Loucy (cell line): ENCODE data around the gene IER3.

Source experiments
- H2AFZ ChIP-seq: fragments of 200-600 bp; sonication (generic); 2 replicates; pipeline ENCODE4 v1.6.0; 2016; ENCODE audit warnings: antibody characterized with exemption, mild to moderate bottlenecking, low read length, moderate library complexity
- H3F3A ChIP-seq: fragments of 200-600 bp; 2 replicates; pipeline ENCODE4 v1.6.0; 2016; ENCODE audit warnings: antibody characterized with exemption, low read depth, mild to moderate bottlenecking
- H3K27me3 ChIP-seq: fragments of 200-600 bp; sonication (generic); 2 replicates; pipeline ENCODE4 v1.6.1; 2014; ENCODE audit warnings: low read length, mild to moderate bottlenecking; ENCODE audit not compliant: insufficient read depth, poor library complexity, severe bottlenecking
- H3K36me3 ChIP-seq: fragments of 200-600 bp; sonication (generic); 2 replicates; pipeline ENCODE4 v1.6.1; 2016; ENCODE audit warnings: low read length; ENCODE audit not compliant: insufficient read depth
- H3K4me1 ChIP-seq: fragments of 200-600 bp; sonication (generic); 2 replicates; pipeline ENCODE4 v1.5.1; 2014; ENCODE audit warnings: low read length, mild to moderate bottlenecking; ENCODE audit not compliant: insufficient read depth, poor library complexity, severe bottlenecking
- H3K4me2 ChIP-seq: fragments of 200-600 bp; sonication (generic); 2 replicates; pipeline ENCODE4 v1.6.0; 2014; ENCODE audit warnings: antibody characterized with exemption, low read length, low read depth, mild to moderate bottlenecking; ENCODE audit not compliant: poor library complexity, severe bottlenecking
- H3K4me3 ChIP-seq: fragments of 200-600 bp; sonication (generic); 2 replicates; pipeline ENCODE4 v1.5.1; 2014; ENCODE audit warnings: low read length, mild to moderate bottlenecking, mixed read lengths; ENCODE audit not compliant: poor library complexity, severe bottlenecking
- H3K79me2 ChIP-seq: fragments of 200-600 bp; sonication (generic); 2 replicates; pipeline ENCODE4 v1.6.1; 2014; ENCODE audit warnings: low read length; ENCODE audit not compliant: insufficient read depth
- H3K9ac ChIP-seq: fragments of 200-600 bp; sonication (generic); 2 replicates; pipeline ENCODE4 v1.6.0; 2014; ENCODE audit warnings: mild to moderate bottlenecking, low read depth, low read length, moderate library complexity; ENCODE audit not compliant: poor library complexity, severe bottlenecking
- H3K9me2 ChIP-seq: fragments of 200-600 bp; sonication (generic); replicated peaks from 2 replicates; pipeline ENCODE4 v1.6.1; 2016; ENCODE audit warnings: low read depth, low read length, mixed read lengths
- H3K9me3 ChIP-seq: fragments of 200-600 bp; sonication (generic); 2 replicates; pipeline ENCODE4 v1.6.1; 2014; ENCODE audit warnings: mild to moderate bottlenecking, antibody characterized with exemption, low read length, low read depth; ENCODE audit not compliant: insufficient read depth
- H4K20me1 ChIP-seq: fragments of 200-600 bp; sonication (generic); 2 replicates; pipeline ENCODE4 v1.6.0; 2014; ENCODE audit warnings: antibody characterized with exemption, low read length, mild to moderate bottlenecking; ENCODE audit not compliant: insufficient read depth, poor library complexity, severe bottlenecking
- CTCF ChIP-seq: fragments of 200-600 bp; sonication (generic); conservative IDR thresholded peaks from 2 replicates; pipeline ENCODE4 v1.5.1; 2014; ENCODE audit warnings: mild to moderate bottlenecking, antibody characterized with exemption, low read length
- EZH2phosphoT487 ChIP-seq: fragments of 200-600 bp; IDR thresholded peaks from 2 replicates; pipeline ENCODE4 v1.6.1; 2018; ENCODE audit warnings: antibody characterized with exemption, mild to moderate bottlenecking, moderate library complexity, borderline replicate concordance

Gene IER3

GRCh38 chr6:30754631-30755030 lies 10.3 kb upstream of the IER3 start:
- Histone ChIP-seq H3K9me3 (no peaks in the 10 kb centered on the region), H3K9me2 (no peaks in the 10 kb centered on the region), H3K79me2 (no peaks in the 10 kb centered on the region), H4K20me1 (no peaks in the 10 kb centered on the region), H2AFZ (no peak overlapping the region), H3K9ac (no peak overlapping the region), H3K36me3 (no peaks in the 10 kb centered on the region), H3K4me2 (no peak overlapping the region), H3K27me3 (no peaks in the 10 kb centered on the region), H3K4me3 (no peak overlapping the region), H3K4me1 (no peaks in the 10 kb centered on the region), H3F3A (no peaks in the 10 kb centered on the region)
- TF ChIP-seq EZH2phosphoT487 (no peak), CTCF (no peak)

GRCh38 chr6:30752157-30752927 lies 8.0 kb upstream of the IER3 start:
- no peaks in the 10 kb centered on the region for H3K36me3 ChIP-seq
- H3K4me1 ChIP-seq = no peaks in the 10 kb centered on the region
- H3K9ac ChIP-seq = no peak overlapping the region
- H3F3A ChIP-seq = no peaks in the 10 kb centered on the region
- TF ChIP-seq CTCF (no peak), EZH2phosphoT487 (no peak)
- no peaks in the 10 kb centered on the region for H4K20me1 ChIP-seq
- H2AFZ ChIP-seq = no peak overlapping the region
- no peaks in the 10 kb centered on the region for H3K79me2 ChIP-seq
- H3K27me3 ChIP-seq = no peaks in the 10 kb centered on the region
- no peaks in the 10 kb centered on the region for H3K9me2 ChIP-seq
- H3K4me3 ChIP-seq = no peak overlapping the region
- H3K9me3 ChIP-seq = no peaks in the 10 kb centered on the region
- H3K4me2 ChIP-seq = no peak overlapping the region

- Histone ChIP-seq H3K27me3 (no peaks in the 10 kb centered on the region), H3F3A (no peaks in the 10 kb centered on the region), H3K79me2 (no peaks in the 10 kb centered on the region), H3K9me3 (no peaks in the 10 kb centered on the region), H3K4me2 (no peak overlapping the region), H2AFZ (no peak overlapping the region), H3K9ac (no peak overlapping the region), H4K20me1 (no peaks in the 10 kb centered on the region), H3K4me1 (no peaks in the 10 kb centered on the region), H3K4me3 (no peak overlapping the region), H3K36me3 (no peaks in the 10 kb centered on the region), H3K9me2 (no peaks in the 10 kb centered on the region)
- TF ChIP-seq EZH2phosphoT487 (no peak), CTCF (no peak)
Measured at GRCh38 chr6:30750379-30750668, 6.0 kb upstream of the IER3 start.
